ENCODE results near the gene CHRD. TPM values are rescaled to one million over a fixed set of nuclear protein-coding genes. Genes with fewer than 3 reads are reported as not detected.
A peak's percentile ranks its signal among the peaks of the same experiment; 100 is the strongest.

The CHRD gene
- total RNA-seq, 2 donors from 2014 or later, result 2.0 TPM

DNA sequence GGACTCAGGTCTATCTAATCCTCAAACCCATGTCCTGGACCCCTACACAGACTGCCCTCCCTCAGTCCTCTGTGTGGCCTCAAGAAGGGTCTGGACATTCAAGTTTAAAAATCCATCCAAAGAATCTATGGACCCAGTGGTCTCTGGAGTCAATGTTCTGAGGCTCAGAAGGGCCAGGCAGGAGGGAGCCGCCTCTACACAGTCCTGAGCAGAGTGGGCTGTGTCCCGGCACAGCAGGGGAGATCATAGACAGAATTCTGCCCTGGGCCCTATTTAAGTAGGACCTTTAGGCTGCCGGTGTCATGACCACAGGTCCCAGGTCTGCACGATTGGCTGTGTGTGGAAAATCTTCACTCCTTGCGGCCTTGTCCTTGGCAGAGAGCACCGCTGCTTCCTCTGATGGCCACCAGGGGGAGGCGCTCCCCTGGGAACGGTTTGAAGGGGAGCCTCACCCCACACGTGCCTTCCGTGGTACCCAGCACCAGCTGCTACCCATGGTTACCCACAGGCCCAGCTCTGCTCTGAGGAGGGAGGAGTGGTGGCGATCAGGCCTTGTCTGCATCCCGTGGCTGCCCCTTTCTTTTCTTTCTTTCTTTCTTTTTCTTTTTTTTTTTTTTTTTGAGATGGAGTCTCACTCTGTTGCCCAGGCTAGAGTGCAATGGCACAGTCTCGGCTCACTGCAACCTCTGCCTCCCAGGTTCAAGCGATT lies 37.9 kb downstream of the CHRD start:
- no peaks in the 10 kb centered on the region for H3K9me3 ChIP-seq
- TF ChIP-seq, protein P1, sequence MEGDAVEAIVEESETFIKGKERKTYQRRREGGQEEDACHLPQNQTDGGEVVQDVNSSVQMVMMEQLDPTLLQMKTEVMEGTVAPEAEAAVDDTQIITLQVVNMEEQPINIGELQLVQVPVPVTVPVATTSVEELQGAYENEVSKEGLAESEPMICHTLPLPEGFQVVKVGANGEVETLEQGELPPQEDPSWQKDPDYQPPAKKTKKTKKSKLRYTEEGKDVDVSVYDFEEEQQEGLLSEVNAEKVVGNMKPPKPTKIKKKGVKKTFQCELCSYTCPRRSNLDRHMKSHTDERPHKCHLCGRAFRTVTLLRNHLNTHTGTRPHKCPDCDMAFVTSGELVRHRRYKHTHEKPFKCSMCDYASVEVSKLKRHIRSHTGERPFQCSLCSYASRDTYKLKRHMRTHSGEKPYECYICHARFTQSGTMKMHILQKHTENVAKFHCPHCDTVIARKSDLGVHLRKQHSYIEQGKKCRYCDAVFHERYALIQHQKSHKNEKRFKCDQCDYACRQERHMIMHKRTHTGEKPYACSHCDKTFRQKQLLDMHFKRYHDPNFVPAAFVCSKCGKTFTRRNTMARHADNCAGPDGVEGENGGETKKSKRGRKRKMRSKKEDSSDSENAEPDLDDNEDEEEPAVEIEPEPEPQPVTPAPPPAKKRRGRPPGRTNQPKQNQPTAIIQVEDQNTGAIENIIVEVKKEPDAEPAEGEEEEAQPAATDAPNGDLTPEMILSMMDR (IDR thresholded peaks at IDR 0.05), result peak; percentile 89
- intact Hi-C loops (cut with DNase I), result loop anchor here (5.0 to 10.0 kb wide), 3 partner anchors 50 to 127 kb away; no protein-coding TSS in a partner anchor

DNA sequence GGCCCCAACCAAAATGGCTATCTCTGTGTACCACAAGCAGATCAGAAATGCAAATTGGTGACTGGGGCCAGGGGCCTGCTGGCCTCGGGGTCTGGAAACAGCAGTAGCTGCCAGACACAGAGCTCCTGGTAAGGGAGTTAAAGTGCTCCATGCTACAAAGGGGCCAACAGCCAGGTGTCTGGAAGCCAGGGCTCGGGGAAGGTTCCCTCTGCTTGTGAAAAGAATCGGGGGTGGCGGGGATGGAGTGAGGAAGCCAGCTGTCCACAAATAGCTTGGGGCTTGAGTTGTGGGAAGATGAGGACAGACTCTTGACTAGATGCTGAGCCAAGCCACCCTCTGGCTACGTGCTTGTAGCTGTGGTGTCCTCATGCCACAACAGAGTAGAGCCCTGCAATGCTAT lies 39.3 kb downstream of the CHRD start:
- Histone ChIP-seq H3K9me3 (no peaks in the 10 kb centered on the region), H3K27me3 (no peaks in the 10 kb centered on the region), H3K4me3 (no peak overlapping the region), H3K27ac (no peak overlapping the region), H3K4me1 (no peaks in the 10 kb centered on the region), H3K36me3 (no peaks in the 10 kb centered on the region), H3K9ac (ENCODE audit: low read depth in 2 of 2, low read length in 2 of 2) (no peak overlapping the region)
- TF ChIP-seq, protein P1 (IDR thresholded peaks at IDR 0.05), result no peak
- no peak for DNase-seq
- intact Hi-C loops (cut with DNase I), result loop anchor here (5.0 to 10.0 kb wide), 3 partner anchors 48 to 126 kb away; no protein-coding TSS in a partner anchor

More for the DNA sequence above, 37.9 kb downstream of the CHRD start:
- Histone ChIP-seq H3K9ac (ENCODE audit: low read depth in 2 of 2, low read length in 2 of 2) (no peak overlapping the region), H3K27me3 (no peaks in the 10 kb centered on the region), H3K4me1 (no peaks in the 10 kb centered on the region), H3K27ac (no peak overlapping the region), H3K36me3 (no peaks in the 10 kb centered on the region), H3K4me3 (no peak overlapping the region)
- peak; percentile 79 for DNase-seq

DNA sequence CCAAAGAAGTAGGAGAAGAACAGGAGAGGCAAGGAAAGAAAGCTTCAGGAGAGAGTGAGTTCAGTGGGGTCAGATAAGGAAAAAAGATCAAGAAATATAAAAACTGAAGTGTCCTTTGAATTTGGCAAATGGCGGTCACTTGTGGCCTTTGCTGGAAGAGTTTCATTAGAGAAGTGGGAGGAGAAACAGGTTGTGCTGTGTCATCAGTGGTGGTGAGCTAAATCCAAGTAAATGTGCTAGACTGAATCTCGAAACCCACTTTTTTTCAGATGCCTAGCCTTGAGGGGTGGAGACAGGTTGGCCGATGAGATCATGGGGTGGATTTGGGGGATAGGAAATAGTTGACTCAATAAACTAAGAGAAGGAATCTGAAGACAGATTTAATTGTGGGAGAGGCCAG lies 43.7 kb downstream of the CHRD start:
- Histone ChIP-seq H3K9ac (ENCODE audit: low read depth in 2 of 2, low read length in 2 of 2) (no peak overlapping the region), H3K36me3 (no peaks in the 10 kb centered on the region), H3K4me3 (no peak overlapping the region), H3K27me3 (no peaks in the 10 kb centered on the region), H3K27ac (no peak overlapping the region), H3K4me1 (no peaks in the 10 kb centered on the region), H3K9me3 (no peaks in the 10 kb centered on the region)
- DNase-seq, result no peak
- TF ChIP-seq, protein P1 (IDR thresholded peaks at IDR 0.05), result no peak
- intact Hi-C loops (cut with DNase I), result no loop called here

DNA sequence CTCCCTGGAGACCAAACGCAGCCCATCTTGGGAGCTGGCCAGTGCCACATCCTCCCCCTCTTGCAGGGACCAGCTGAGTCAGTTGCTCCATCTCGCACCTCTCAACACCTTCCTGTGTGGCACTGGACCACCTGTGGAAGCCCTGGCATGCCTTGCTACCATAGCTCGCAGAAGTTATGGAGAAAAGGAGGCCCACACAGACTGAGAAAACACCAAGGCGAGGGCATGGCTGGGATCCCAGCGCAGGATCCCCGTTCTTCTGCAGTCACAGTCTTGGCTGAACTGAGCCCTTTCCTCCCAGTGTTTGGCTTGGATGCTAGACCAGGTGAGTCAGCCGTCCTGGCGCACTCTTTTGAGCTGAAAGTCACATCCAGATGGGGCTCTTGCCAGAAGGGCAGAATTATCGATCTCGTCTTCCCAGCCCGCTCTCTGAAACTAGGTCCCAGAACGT lies 46.9 kb downstream of the CHRD start:
- H3K9me3 ChIP-seq, result no peaks in the 10 kb centered on the region
- no peak overlapping the region for H3K27ac ChIP-seq
- H3K9ac ChIP-seq (ENCODE audit: low read depth in 2 of 2, low read length in 2 of 2), result no peak overlapping the region
- intact Hi-C loops (cut with DNase I), result no loop called here
- H3K4me3 ChIP-seq, result no peak overlapping the region
- H3K36me3 ChIP-seq, result no peaks in the 10 kb centered on the region
- no peaks in the 10 kb centered on the region for H3K27me3 ChIP-seq
- TF ChIP-seq, protein P1 (IDR thresholded peaks at IDR 0.05), result no peak
- DNase-seq, result no peak
- H3K4me1 ChIP-seq, result no peaks in the 10 kb centered on the region

DNA sequence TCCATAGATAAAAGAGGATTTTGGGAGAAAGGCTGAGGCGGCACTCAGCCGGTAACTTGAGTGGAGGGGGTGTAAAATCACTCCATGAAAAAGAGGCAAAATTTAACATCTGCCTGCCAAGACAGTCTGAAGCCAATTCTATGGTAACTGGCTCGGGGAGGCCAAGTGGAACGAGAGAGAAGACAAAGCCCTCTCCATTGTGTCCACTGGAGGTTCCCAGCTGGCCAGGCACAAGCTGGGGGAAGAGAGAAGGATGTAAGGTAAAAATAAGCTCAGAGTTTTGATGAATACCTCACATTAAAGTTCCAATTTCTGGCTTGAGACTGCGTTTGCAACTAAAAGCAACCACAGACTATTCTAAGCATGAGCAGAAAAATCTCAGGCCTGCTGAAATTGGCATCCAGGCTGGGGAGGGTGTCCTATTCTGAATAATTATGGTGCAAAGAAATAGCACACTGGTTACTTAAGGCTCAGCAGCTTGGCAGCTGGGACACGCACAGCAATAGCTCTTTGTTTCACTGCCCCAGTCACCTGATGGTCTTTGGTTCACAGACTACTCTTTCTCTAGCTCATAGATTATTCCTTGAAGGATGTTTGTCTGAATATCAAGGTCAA lies 48.8 kb downstream of the CHRD start:
- H3K27me3 ChIP-seq, result no peaks in the 10 kb centered on the region
- no peaks in the 10 kb centered on the region for H3K36me3 ChIP-seq
- H3K4me3 ChIP-seq, result no peak overlapping the region
- no peaks in the 10 kb centered on the region for H3K9me3 ChIP-seq
- TF ChIP-seq, protein P1 (IDR thresholded peaks at IDR 0.05), result no peak
- no peak overlapping the region for H3K27ac ChIP-seq
- no peak overlapping the region for H3K9ac ChIP-seq (ENCODE audit: low read depth in 2 of 2, low read length in 2 of 2)
- DNase-seq, result no peak
- H3K4me1 ChIP-seq, result no peaks in the 10 kb centered on the region
- intact Hi-C loops (cut with DNase I), result no loop called here
